Caco-2 (cell line): ENCODE measurements around the gene ADIG. TPM values are rescaled to one million over a fixed set of nuclear protein-coding genes. Genes with fewer than 3 reads are reported as not detected.

Experiments used
- total RNA-seq: library from RNA; stranded (reverse); gene quantifications from 2 replicates; pipeline ENCODE4 v1.2.3, GENCODE V29; 2022

The ADIG gene
- total RNA-seq, 1 experiment from 2014 or later = not detected

Other genes with a start within 250 kb of the ADIG start
- gene LBP, start 234.7 kb upstream of the ADIG start, total RNA-seq = not detected in 2 replicates
- gene SNHG17, start 145.9 kb upstream of the ADIG start, total RNA-seq = 351 and 362 TPM in 2 replicates
- gene RALGAPB, start 108.4 kb upstream of the ADIG start, total RNA-seq = 69.1 and 72.3 TPM in 2 replicates
- 0.14 TPM in 1 of 2 replicates, not detected in the other for gene ARHGAP40, start 20.6 kb downstream of the ADIG start, total RNA-seq
- gene SLC32A1, start 143.3 kb downstream of the ADIG start, total RNA-seq = not detected in 2 replicates
- 18.2 and 20.0 TPM in 2 replicates for gene ACTR5, start 167.3 kb downstream of the ADIG start, total RNA-seq
- gene PPP1R16B, start 224.5 kb downstream of the ADIG start, total RNA-seq = not detected in 2 replicates